ENCODE results near the gene GRIK4. TPM values are rescaled to one million over a fixed set of nuclear protein-coding genes. Genes with fewer than 3 reads are reported as not detected.

Gene GRIK4
- total RNA-seq, 1 experiment from 2014 or later, result not detected

- TF ChIP-seq EZH2phosphoT487 (IDR thresholded peaks at IDR 0.05; ENCODE audit: borderline replicate concordance, low read length) (no peak), EZH2 (IDR thresholded peaks at IDR 0.05; ENCODE audit: low read length, unreplicated experiment) (no peak)
- TF ChIP-seq, protein P1, sequence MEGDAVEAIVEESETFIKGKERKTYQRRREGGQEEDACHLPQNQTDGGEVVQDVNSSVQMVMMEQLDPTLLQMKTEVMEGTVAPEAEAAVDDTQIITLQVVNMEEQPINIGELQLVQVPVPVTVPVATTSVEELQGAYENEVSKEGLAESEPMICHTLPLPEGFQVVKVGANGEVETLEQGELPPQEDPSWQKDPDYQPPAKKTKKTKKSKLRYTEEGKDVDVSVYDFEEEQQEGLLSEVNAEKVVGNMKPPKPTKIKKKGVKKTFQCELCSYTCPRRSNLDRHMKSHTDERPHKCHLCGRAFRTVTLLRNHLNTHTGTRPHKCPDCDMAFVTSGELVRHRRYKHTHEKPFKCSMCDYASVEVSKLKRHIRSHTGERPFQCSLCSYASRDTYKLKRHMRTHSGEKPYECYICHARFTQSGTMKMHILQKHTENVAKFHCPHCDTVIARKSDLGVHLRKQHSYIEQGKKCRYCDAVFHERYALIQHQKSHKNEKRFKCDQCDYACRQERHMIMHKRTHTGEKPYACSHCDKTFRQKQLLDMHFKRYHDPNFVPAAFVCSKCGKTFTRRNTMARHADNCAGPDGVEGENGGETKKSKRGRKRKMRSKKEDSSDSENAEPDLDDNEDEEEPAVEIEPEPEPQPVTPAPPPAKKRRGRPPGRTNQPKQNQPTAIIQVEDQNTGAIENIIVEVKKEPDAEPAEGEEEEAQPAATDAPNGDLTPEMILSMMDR (conservative IDR thresholded peaks at IDR 0.05; ENCODE audit: low read depth, low read length), result no peak
- H3K79me2 ChIP-seq (ENCODE audit: low read length), result no peaks in the 10 kb centered on the region
- H3F3A ChIP-seq (ENCODE audit: low read length, unreplicated experiment), result no peaks in the 10 kb centered on the region
- ATAC-seq, result no peak
- DNase-seq, result peak; percentile 29
- no peak overlapping the region for H3K27ac ChIP-seq (ENCODE audit: low read length)
- H3K9ac ChIP-seq (ENCODE audit: low read length), result no peak overlapping the region
- H3K4me2 ChIP-seq (ENCODE audit: low read length), result no peak overlapping the region
- ChIA-PET POLR2A (ENCODE audit: unreplicated experiment) (no interaction called here), CTCF (no interaction called here)
- no TSS peak for BruUV-seq (replicated peaks)
- H2AFZ ChIP-seq (ENCODE audit: low read length), result no peak overlapping the region
- no peaks in the 10 kb centered on the region for H3K9me2 ChIP-seq (replicated peaks; ENCODE audit: low read length)
- no peak overlapping the region for H3K4me3 ChIP-seq (ENCODE audit: low read length)
- no peaks in the 10 kb centered on the region for H3K4me1 ChIP-seq (ENCODE audit: insufficient read depth, low read length)
- no peaks in the 10 kb centered on the region for H3K36me3 ChIP-seq (ENCODE audit: low read depth, low read length)
- no peaks in the 10 kb centered on the region for H3K9me3 ChIP-seq (ENCODE audit: low read length)
- no peaks in the 10 kb centered on the region for H4K20me1 ChIP-seq (ENCODE audit: low read length)
- intact Hi-C loops (cut with micrococcal nuclease), result no loop called here
- H3K27me3 ChIP-seq (ENCODE audit: low read length), result peaks cover 97% of the 10 kb centered on the region
Measured at GRCh38 chr11:120964857-120965256, 453.3 kb downstream of the GRIK4 start.

- no peak overlapping the region for H3K27ac ChIP-seq (ENCODE audit: low read length)
- no peak for ATAC-seq
- no peaks in the 10 kb centered on the region for H4K20me1 ChIP-seq (ENCODE audit: low read length)
- TF ChIP-seq EZH2 (IDR thresholded peaks at IDR 0.05; ENCODE audit: low read length, unreplicated experiment) (no peak), EZH2phosphoT487 (IDR thresholded peaks at IDR 0.05; ENCODE audit: borderline replicate concordance, low read length) (no peak)
- TF ChIP-seq, protein P1 (conservative IDR thresholded peaks at IDR 0.05; ENCODE audit: low read depth, low read length), result no peak
- intact Hi-C loops (cut with micrococcal nuclease), result no loop called here
- ChIA-PET POLR2A (ENCODE audit: unreplicated experiment) (no interaction called here), CTCF (no interaction called here)
- H3K9me2 ChIP-seq (replicated peaks; ENCODE audit: low read length), result no peaks in the 10 kb centered on the region
- H3K79me2 ChIP-seq (ENCODE audit: low read length), result no peaks in the 10 kb centered on the region
- H3K4me2 ChIP-seq (ENCODE audit: low read length), result no peak overlapping the region
- H3K9me3 ChIP-seq (ENCODE audit: low read length), result no peaks in the 10 kb centered on the region
- no TSS peak for BruUV-seq (replicated peaks)
- no peak overlapping the region for H3K4me3 ChIP-seq (ENCODE audit: low read length)
- no peak overlapping the region for H2AFZ ChIP-seq (ENCODE audit: low read length)
- H3K36me3 ChIP-seq (ENCODE audit: low read depth, low read length), result no peaks in the 10 kb centered on the region
- no peaks in the 10 kb centered on the region for H3F3A ChIP-seq (ENCODE audit: low read length, unreplicated experiment)
- DNase-seq, result no peak
- H3K27me3 ChIP-seq (ENCODE audit: low read length), result peaks cover 97% of the 10 kb centered on the region
- H3K9ac ChIP-seq (ENCODE audit: low read length), result no peak overlapping the region
- H3K4me1 ChIP-seq (ENCODE audit: insufficient read depth, low read length), result no peaks in the 10 kb centered on the region
Measured at GRCh38 chr11:120966840-120967239, 455.3 kb downstream of the GRIK4 start.

- Histone ChIP-seq H3K36me3 (ENCODE audit: low read depth, low read length) (no peaks in the 10 kb centered on the region), H3K27me3 (ENCODE audit: low read length) (peaks cover 96% of the 10 kb centered on the region), H2AFZ (ENCODE audit: low read length) (no peak overlapping the region), H3K9me3 (ENCODE audit: low read length) (no peaks in the 10 kb centered on the region), H3K4me3 (ENCODE audit: low read length) (no peak overlapping the region), H3K27ac (ENCODE audit: low read length) (no peak overlapping the region), H3K4me1 (ENCODE audit: insufficient read depth, low read length) (no peaks in the 10 kb centered on the region), H3F3A (ENCODE audit: low read length, unreplicated experiment) (no peaks in the 10 kb centered on the region), H3K79me2 (ENCODE audit: low read length) (no peaks in the 10 kb centered on the region), H3K9ac (ENCODE audit: low read length) (no peak overlapping the region), H3K4me2 (ENCODE audit: low read length) (no peak overlapping the region), H3K9me2 (replicated peaks; ENCODE audit: low read length) (no peaks in the 10 kb centered on the region), H4K20me1 (ENCODE audit: low read length) (no peaks in the 10 kb centered on the region)
- ChIA-PET POLR2A (ENCODE audit: unreplicated experiment) (no interaction called here), CTCF (no interaction called here)
- DNase-seq, result no peak
- TF ChIP-seq EZH2phosphoT487 (IDR thresholded peaks at IDR 0.05; ENCODE audit: borderline replicate concordance, low read length) (no peak), EZH2 (IDR thresholded peaks at IDR 0.05; ENCODE audit: low read length, unreplicated experiment) (no peak)
- TF ChIP-seq, protein P1 (conservative IDR thresholded peaks at IDR 0.05; ENCODE audit: low read depth, low read length), result no peak
- no TSS peak for BruUV-seq (replicated peaks)
- intact Hi-C loops (cut with micrococcal nuclease), result no loop called here
- ATAC-seq, result no peak
Measured at GRCh38 chr11:120969993-120970392, 458.4 kb downstream of the GRIK4 start.

Data from PC-3 (cell line).